Measurements from ENCODE around the gene NES.

Gene NES

DNA sequence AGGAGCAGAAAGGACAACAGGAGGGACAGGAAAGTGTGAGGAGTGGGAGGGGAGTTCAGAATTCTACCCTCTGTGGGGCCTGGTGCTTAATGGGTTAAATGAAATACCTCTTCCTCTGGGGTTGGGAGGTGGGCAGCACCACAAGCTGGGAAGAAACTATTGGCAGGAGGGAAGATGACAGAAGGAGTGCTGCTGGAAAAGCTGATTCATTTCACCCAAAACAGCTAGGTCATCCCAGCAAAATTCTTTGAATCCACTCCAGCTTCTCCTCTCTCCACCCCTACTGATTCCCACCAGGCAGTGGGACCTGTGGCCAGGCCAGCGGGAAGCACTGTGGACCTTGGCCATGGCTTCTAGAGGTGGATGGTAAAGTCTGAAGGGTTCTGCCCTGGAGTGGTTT lies 22.5 kb downstream of the NES start:
- TF ChIP-seq, protein P1, sequence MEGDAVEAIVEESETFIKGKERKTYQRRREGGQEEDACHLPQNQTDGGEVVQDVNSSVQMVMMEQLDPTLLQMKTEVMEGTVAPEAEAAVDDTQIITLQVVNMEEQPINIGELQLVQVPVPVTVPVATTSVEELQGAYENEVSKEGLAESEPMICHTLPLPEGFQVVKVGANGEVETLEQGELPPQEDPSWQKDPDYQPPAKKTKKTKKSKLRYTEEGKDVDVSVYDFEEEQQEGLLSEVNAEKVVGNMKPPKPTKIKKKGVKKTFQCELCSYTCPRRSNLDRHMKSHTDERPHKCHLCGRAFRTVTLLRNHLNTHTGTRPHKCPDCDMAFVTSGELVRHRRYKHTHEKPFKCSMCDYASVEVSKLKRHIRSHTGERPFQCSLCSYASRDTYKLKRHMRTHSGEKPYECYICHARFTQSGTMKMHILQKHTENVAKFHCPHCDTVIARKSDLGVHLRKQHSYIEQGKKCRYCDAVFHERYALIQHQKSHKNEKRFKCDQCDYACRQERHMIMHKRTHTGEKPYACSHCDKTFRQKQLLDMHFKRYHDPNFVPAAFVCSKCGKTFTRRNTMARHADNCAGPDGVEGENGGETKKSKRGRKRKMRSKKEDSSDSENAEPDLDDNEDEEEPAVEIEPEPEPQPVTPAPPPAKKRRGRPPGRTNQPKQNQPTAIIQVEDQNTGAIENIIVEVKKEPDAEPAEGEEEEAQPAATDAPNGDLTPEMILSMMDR (conservative IDR thresholded peaks at IDR 0.05) = no peak

DNA sequence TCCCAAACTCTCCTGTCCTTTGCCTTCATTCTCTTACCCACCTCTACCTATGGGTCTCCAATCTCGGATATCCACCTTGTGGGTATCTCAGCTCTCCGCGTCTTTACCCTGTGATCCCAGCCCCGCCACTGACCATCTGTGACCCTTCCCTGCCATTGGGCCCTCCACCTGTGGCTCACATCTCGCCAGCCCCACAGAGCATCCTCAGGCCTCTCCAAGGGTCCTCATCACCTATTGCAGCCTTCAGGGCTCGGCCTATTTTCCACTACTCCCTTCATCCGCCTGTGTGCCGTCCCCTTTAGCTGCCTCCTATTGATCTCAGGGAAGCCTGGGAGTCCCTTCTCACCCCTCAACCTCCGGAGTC lies 24.2 kb downstream of the NES start:
- TF ChIP-seq, protein P1 (conservative IDR thresholded peaks at IDR 0.05) = no peak

More for the DNA sequence above, 22.5 kb downstream of the NES start:
- no peak overlapping the region for H3K27ac ChIP-seq

DNA sequence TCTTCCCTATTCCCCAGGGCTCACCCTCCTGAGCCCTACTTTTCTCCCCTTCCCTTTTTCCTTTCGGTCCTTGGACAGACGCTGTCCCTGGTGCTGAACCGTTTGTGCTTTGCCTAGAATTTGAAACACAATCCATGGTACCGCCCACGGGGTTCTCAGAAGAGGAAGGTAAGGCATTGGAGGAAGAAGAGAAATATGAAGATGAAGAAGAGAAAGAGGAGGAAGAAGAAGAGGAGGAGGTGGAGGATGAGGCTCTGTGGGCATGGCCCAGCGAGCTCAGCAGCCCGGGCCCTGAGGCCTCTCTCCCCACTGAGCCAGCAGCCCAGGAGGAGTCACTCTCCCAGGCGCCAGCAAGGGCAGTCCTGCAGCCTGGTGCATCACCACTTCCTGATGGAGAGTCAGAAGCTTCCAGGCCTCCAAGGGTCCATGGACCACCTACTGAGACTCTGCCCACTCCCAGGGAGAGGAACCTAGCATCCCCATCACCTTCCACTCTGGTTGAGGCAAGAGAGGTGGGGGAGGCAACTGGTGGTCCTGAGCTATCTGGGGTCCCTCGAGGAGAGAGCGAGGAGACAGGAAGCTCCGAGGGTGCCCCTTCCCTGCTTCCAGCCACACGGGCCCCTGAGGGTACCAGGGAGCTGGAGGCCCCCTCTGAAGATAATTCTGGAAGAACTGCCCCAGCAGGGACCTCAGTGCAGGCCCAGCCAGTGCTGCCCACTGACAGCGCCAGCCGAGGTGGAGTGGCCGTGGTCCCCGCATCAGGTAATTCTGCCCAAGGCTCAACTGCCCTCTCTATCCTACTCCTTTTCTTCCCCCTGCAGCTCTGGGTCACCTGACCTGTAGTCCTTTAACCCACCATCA lies 24.8 kb downstream of the NES start:
- TF ChIP-seq, protein P1 (conservative IDR thresholded peaks at IDR 0.05) = no peak
- no peak overlapping the region for H3K27ac ChIP-seq

More for the DNA sequence above, 24.2 kb downstream of the NES start:
- no peak overlapping the region for H3K27ac ChIP-seq

DNA sequence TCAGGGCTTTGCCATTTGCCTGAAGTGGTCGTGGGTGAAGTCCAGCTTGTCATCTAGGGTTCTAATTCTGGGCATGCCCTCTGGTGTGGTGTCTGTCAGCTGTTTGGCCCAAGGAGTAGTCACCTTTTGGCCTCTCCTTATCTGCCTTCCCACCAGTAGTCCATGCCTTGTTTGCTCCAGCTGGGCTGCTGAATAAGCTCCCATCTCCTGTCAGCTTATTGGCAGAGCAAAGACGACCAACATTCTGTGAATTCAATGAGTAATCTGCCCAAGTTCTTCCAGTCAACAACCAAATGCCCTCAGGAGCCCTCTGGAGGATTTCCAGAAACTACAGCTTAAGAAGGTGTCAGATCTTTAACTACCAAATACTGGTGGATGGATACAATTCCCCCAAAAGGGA lies 28.3 kb downstream of the NES start:
- no peak overlapping the region for H3K27ac ChIP-seq
- TF ChIP-seq, protein P1 (conservative IDR thresholded peaks at IDR 0.05) = no peak

DNA sequence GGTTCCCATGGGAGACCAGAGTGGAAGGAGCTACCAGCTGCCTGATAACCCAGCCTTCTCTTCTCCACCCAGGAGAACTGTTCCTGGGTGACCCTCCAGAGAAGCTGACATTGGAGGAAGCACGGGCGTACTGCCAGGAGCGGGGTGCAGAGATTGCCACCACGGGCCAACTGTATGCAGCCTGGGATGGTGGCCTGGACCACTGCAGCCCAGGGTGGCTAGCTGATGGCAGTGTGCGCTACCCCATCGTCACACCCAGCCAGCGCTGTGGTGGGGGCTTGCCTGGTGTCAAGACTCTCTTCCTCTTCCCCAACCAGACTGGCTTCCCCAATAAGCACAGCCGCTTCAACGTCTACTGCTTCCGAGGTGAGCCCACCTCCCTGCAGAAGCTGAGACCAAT lies 28.7 kb downstream of the NES start:
- TF ChIP-seq, protein P1 (conservative IDR thresholded peaks at IDR 0.05) = no peak
- no peak overlapping the region for H3K27ac ChIP-seq

DNA sequence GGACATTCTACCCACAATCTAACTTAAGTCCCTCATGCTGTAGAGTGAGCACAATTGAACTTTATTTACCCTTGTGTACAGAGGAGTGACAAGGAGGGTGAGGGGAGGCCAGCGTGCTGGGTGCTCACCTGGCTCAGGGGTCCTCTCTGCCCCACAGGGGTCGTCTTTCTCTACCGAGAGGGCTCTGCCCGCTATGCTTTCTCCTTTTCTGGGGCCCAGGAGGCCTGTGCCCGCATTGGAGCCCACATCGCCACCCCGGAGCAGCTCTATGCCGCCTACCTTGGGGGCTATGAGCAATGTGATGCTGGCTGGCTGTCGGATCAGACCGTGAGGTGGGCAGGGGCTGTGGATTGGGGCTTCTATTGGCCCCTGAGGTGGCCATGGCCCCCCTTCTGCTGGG lies 29.9 kb downstream of the NES start:
- no peak overlapping the region for H3K27ac ChIP-seq
- TF ChIP-seq, protein P1 (conservative IDR thresholded peaks at IDR 0.05) = no peak

DNA sequence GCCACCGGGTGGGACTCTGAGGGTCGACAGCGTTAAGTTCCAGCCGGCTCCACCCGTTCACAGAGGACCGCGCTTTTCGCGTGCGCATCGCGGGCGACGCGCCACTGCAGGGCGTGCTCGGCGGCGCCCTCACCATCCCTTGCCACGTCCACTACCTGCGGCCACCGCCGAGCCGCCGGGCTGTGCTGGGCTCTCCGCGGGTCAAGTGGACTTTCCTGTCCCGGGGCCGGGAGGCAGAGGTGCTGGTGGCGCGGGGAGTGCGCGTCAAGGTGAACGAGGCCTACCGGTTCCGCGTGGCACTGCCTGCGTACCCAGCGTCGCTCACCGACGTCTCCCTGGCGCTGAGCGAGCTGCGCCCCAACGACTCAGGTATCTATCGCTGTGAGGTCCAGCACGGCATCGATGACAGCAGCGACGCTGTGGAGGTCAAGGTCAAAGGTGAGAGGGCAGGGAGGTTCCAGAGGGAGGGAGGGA lies 30.4 kb downstream of the NES start:
- TF ChIP-seq, protein P1 (conservative IDR thresholded peaks at IDR 0.05) = no peak
- no peak overlapping the region for H3K27ac ChIP-seq

Data from VCaP (cell line).